NB4 (cell line): ENCODE measurements around the gene FADD.

ENCODE experiments used
- CTCF ChIP-seq: IDR thresholded peaks from one replicate; pipeline ENCODE4 v1.5.1; 2012; ENCODE audit warnings: low read depth, low read length
- MYC ChIP-seq: IDR thresholded peaks from 2 replicates; pipeline ENCODE4 v1.6.1; 2011; ENCODE audit warnings: low read depth, low read length
- POLR2A ChIP-seq: IDR thresholded peaks from 2 replicates; pipeline ENCODE4 v1.6.1; 2011; ENCODE audit warnings: mild to moderate bottlenecking; ENCODE audit not compliant: insufficient read length; ENCODE audit errors: extremely low read depth

- no peak for TF ChIP-seq MYC
- no peak for TF ChIP-seq POLR2A
- no peak for TF ChIP-seq CTCF
Observed at GRCh38 chr11:70194792-70195791, 8.0 kb upstream of the FADD start.
